Left hindlimb (tissue), 1 donor: ENCODE data around the gene CHD6.

Experiments used
- DNase-seq: peaks from one replicate; pipeline ENCODE4 v3.0.0-alpha.2; 2018

The CHD6 gene, protein sequence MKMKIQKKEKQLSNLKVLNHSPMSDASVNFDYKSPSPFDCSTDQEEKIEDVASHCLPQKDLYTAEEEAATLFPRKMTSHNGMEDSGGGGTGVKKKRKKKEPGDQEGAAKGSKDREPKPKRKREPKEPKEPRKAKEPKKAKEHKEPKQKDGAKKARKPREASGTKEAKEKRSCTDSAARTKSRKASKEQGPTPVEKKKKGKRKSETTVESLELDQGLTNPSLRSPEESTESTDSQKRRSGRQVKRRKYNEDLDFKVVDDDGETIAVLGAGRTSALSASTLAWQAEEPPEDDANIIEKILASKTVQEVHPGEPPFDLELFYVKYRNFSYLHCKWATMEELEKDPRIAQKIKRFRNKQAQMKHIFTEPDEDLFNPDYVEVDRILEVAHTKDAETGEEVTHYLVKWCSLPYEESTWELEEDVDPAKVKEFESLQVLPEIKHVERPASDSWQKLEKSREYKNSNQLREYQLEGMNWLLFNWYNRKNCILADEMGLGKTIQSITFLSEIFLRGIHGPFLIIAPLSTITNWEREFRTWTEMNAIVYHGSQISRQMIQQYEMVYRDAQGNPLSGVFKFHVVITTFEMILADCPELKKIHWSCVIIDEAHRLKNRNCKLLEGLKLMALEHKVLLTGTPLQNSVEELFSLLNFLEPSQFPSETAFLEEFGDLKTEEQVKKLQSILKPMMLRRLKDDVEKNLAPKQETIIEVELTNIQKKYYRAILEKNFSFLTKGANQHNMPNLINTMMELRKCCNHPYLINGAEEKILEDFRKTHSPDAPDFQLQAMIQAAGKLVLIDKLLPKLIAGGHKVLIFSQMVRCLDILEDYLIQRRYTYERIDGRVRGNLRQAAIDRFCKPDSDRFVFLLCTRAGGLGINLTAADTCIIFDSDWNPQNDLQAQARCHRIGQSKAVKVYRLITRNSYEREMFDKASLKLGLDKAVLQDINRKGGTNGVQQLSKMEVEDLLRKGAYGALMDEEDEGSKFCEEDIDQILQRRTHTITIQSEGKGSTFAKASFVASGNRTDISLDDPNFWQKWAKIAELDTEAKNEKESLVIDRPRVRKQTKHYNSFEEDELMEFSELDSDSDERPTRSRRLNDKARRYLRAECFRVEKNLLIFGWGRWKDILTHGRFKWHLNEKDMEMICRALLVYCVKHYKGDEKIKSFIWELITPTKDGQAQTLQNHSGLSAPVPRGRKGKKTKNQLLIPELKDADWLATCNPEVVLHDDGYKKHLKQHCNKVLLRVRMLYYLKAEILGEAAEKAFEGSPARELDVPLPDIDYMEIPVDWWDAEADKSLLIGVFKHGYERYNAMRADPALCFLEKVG (N-terminal part only)

GRCh38 chr20:41617902-41618806, at the start of gene CHD6:
TSS of gene CHD6 (minus strand) at chr20:41618377. CDS start at chr20:41551337, 67,040 bp downstream.
- peak; percentile 99 for DNase-seq

- DNase-seq, result no peak
Observed at GRCh38 chr20:41664584-41664983, 46.4 kb upstream of the CHD6 start.

- no peak for DNase-seq
Observed at GRCh38 chr20:41657655-41658054, 39.5 kb upstream of the CHD6 start.

- DNase-seq, result no peak
Observed at GRCh38 chr20:41655962-41656618, 37.9 kb upstream of the CHD6 start.

DNA sequence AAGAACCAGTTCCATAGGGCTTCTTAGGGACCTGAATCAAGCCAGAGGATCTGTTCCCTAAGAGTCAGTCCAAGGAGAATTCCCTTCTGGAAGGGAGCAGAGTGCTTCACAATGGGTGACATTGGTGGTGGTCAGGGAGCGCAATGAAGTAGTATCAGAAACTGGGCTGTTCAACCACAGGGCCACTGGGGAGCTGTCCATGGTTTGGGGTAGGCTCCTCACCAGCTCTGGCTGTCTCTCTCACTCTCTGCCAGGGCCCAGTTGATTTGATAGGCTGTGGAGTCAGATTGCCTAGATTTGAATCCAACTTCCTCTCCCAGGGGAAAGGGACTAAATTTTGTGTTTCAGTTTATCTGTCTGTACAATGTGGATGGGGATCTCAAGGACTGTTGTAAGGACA, 36.7 kb upstream of the CHD6 start:
- DNase-seq, result peak; percentile 44

DNA sequence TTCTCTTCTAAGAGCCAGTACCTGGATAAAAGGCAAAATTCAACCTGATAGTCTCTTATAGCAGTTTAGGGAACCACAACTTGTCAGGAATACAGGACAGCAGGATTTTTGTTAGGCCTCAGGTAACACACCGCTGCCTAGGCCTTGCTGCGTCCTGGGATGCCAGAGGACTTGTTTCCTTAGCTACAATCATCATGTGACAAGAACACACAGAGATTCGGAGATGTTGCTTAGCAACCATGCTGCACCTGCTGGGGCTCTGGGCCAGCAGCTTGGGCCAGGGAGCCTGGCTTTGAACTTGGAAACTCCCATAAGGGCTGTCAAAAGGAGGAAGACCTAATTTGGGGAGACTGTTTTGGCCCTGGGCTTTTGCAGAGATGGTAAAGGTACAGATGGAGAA, 36.1 kb upstream of the CHD6 start:
- no peak for DNase-seq

DNA sequence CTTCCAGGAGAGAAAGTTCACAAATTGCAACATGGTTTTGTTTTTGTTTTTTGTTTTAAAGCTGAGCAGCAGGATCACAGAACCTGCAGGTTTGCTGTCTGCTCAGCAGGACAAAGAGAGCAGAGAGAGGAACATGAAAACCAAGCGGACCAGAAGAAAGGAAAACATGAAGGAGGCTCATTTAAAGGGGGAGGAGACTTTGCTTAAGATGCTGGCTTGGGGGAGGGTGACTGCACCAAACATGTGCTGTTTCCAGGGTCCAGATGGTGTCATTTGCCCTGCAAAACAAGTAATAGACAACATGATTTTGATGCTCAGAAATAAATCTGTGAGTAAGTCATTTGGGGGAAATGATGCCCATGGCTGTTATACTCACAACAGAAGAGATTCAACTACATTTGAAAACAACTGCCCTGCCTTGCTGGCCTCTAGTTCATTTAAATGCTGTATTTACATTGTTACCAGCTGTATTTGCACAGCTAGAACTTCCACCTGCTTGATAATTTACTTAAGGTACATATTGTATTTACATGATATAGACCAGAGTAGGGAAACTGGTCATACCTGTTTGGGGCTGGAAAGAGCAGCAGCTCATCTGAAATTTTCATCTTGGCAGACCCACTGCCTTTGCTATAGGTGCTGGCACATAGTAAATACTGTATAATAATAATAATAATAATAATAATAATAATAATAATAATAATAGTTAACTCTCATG, 32.2 kb upstream of the CHD6 start:
- no peak for DNase-seq

GRCh38 chr20:41649489-41649888, 31.3 kb upstream of the CHD6 start:
- DNase-seq, result no peak

DNA sequence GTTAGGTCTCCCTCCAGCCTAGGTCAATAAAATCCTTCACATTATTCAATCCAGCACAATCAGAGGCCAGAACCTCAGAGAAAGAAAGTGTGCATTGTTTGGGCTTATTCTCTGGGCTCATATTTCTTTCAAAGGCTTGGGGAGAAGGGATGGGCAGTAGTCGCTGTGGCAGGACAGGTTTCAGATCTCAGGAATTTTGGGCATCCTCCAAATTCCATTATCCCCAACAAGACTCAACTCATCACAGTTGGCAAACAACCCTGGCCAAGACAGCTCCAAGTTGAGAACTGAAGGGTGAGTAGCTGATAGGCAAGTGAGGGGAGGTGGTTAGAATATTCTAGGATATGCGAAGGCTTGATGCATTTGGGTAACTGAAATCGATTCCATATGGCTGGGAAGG, 27.2 kb upstream of the CHD6 start:
- no peak for DNase-seq

DNA sequence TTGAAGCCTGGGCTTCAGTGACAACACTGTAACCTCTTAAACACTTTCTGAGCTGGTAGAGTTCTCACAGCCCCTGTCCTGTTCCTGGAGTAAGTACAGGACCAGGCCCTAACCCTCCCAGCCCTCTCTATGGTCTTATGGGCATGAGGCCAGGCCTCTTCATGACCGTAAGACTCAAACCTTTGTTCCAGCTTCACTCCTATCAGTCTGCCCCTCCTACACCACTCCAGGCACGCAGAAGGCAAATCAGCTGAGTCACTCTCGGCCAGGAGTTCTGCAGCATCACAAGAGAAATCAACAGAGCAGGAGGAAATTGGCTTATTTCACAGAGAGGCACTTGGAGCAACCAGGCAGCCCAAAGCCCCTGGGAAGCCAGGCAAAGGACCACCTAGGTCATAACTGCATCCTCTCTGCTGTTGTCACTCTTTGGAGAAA, 25.3 kb upstream of the CHD6 start:
- no peak for DNase-seq

DNA sequence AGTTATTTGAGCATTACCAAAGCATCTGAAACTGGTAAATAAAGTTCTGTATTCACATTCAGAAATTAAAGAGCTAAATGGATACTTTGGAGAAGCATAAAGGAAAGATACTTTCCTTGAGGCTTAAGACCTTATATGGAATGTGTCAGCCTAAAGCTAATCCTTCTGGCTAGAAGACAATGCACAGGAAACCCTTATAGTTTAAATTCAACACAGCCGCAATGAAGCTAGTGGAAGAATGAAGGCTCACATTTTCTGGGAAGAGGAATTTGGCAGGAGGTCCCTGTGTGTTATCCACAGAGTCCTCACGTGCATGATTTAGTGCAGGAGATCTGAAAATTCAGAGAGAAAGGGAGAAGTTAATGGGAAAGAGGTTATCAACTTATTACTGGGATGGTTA, 21.5 kb upstream of the CHD6 start:
- no peak for DNase-seq

DNA sequence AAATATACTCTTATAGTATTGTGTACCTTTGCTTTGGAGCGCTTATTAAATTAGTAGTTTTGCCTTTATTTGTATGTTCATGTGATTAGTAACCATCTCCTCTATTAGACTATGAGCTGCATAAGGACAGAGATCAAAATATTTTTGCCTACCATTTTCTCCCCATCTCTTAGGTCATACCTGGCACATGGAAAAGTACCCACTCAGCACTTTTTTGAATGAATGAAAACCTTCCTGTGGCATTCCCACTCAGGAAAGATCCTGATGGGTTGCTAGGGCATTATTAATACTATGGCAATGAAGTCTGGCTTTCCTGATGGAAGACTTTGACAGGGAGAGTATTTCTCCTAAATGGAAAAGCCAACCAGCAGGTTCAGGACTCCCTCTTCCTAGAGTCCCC, 20.3 kb upstream of the CHD6 start:
- DNase-seq, result no peak

GRCh38 chr20:41635158-41635557, 17.0 kb upstream of the CHD6 start:
- no peak for DNase-seq

DNA sequence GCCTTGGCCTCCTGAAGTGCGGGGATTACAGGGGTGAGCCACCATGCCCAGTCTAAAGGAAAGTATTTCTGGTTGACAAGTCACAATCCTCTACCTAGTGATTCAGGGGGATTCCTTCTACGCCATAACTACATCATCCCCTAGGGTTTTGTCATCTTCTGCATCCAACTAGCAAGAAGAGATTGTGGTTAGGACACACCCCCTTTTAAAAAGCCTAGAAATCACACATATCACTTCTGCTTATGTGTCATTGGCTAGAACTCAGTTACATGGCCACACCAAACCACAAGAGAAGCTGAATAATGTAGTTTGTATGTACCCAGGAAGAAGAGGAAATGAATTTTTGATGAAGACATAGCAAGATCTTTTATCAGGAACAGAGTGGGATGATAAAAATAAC, 14.7 kb upstream of the CHD6 start:
- no peak for DNase-seq

DNA sequence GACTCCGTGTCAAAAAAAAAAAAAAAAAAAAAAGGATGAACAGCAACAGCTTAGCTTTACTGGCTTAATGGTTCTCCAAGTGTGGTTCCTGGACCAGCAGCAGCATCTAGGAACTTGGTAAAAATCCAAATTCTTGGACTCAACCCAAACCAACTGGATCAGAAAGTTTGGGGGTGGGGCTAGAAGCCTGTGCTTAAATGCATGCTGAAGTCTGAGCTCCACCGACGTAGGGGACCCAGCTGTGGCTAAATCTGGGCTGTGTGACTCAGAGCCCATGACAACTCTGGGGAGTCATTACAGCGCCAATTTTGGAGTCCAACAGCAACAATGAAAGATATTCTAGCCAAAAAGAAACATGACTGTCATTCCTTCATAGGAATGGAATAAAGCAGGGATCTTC, 13.6 kb upstream of the CHD6 start:
- peak; percentile 50 for DNase-seq

DNA sequence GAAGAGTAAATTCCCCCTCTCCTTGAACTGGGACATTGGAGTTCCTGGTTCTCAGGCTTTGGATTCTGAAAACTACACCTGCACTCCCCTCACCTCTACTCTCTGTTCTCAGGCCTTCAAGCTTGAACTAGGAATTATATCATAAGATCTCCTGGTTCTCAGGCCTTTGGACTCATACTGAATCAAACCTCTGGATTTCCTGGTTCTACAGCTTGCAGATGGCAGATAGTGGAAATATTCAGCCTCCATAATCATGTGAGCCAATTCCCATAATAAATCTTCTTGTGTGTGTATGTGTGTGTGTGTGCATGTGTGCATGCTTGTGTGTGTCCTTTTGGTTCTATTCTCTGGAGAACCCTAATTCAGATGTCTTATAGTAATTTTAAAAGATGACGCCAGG, 12.7 kb upstream of the CHD6 start:
- no peak for DNase-seq

DNA sequence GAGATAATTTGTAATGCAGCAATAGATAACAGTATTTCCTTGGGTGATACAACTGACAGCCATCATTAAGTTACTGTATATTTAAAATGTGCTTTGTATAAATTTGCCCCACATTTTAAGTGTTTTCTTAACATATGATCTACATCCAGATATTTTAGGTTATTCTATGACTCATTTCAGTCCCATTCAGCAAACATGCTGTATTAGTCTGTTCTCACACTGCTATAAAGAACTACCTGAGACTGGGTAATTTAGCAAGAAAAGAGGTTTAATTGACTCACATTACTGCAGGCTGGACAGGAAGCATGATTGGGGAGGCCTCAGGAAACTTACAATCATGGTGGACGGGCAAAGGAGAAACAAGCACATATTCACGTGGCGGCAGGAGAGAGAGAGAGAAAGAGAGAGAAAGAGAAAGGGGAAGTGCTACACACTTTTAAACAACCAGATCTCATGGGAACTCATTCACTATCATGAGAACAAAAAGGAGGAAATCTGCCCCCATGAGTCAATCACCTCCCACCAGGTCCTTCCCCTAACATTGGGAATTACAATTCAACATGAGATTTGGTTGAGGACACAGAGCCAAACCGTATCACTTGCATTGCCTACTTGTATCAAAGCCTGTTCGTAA, 9.6 kb upstream of the CHD6 start:
- no peak for DNase-seq

DNA sequence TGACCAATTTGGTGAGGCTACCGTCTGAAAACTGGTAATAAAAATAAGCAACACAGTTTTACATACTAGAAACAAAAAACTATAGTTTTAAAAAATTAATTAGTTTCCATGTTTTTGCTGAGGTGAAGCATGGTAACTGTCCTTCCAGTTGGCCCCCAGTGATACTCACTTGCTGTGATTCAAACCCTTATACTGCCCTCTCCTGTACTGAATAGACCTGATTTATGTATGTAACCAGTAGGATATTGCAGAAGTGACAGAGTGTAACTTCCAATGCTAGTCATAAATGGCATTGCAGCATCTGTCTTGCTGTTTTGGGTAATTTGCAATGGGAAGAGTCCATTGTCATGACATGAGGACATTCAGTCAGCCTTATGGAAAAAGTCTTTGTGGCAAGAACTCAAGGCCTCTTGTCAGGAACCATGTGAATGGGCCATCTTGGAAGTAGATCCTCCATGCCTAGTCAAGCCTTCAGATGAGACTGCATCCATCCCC, 8.9 kb upstream of the CHD6 start:
- DNase-seq, result no peak

GRCh38 chr20:41623625-41624375, 5.6 kb upstream of the CHD6 start:
- DNase-seq, result no peak
